HEK293T (cell line): Measurements from ENCODE around the gene EIF4B.

Experiments
- ARNT ChIP-seq: fragments of 450-650 bp; IDR thresholded peaks from 2 replicates; pipeline ENCODE4 v1.6.1; 2017; ENCODE audit warnings: mild to moderate bottlenecking
- BHLHE40 ChIP-seq: fragments of 450-650 bp; IDR thresholded peaks from 2 replicates; pipeline ENCODE4 v1.6.1; 2016; ENCODE audit warnings: mild to moderate bottlenecking, moderate library complexity, borderline replicate concordance
- CTBP1 ChIP-seq: fragments of 450-650 bp; IDR thresholded peaks from 2 replicates; pipeline ENCODE4 v1.6.1; 2016; ENCODE audit warnings: borderline replicate concordance
- ELF4 ChIP-seq: fragments of 450-650 bp; IDR thresholded peaks from 2 replicates; pipeline ENCODE4 v1.6.1; 2017; ENCODE audit warnings: antibody characterized with exemption
- FOXA1 ChIP-seq: fragments of 450-650 bp; IDR thresholded peaks from 2 replicates; pipeline ENCODE4 v1.6.1; 2016; ENCODE audit warnings: mild to moderate bottlenecking
- FOXK2 ChIP-seq: fragments of 450-650 bp; IDR thresholded peaks from 2 replicates; pipeline ENCODE4 v1.6.1; 2016; ENCODE audit warnings: mild to moderate bottlenecking
- FOXM1 ChIP-seq: fragments of 450-650 bp; IDR thresholded peaks from 2 replicates; pipeline ENCODE4 v1.6.1; 2017; ENCODE audit warnings: mild to moderate bottlenecking, borderline replicate concordance
- LEF1 ChIP-seq: fragments of 450-650 bp; IDR thresholded peaks from 2 replicates; pipeline ENCODE4 v1.6.1; 2017; ENCODE audit warnings: mild to moderate bottlenecking, borderline replicate concordance
- PKNOX1 ChIP-seq: fragments of 450-650 bp; IDR thresholded peaks from 2 replicates; pipeline ENCODE4 v1.6.1; 2016
- SP1 ChIP-seq: fragments of 450-650 bp; IDR thresholded peaks from 2 replicates; pipeline ENCODE4 v1.6.1; 2017
- TARDBP ChIP-seq: fragments of 450-650 bp; IDR thresholded peaks from 2 replicates; pipeline ENCODE4 v1.6.1; 2016
- ZNF384 ChIP-seq: fragments of 450-650 bp; IDR thresholded peaks from 2 replicates; pipeline ENCODE4 v1.6.1; 2016

GRCh38 chr12:52971679-52972329, 34.5 kb upstream of the EIF4B start:
- TF ChIP-seq BHLHE40 (no peak), ELF4 (no peak), ARNT (no peak), LEF1 (no peak), FOXM1 (no peak), TARDBP (no peak), FOXA1 (no peak), SP1 (no peak), CTBP1 (no peak), ZNF384 (no peak), FOXK2 (no peak), PKNOX1 (no peak)
